H1 (cell line): Measurements from ENCODE around the gene VAV2. TPM values are rescaled to one million over a fixed set of nuclear protein-coding genes. Genes with fewer than 3 reads are reported as not detected.

ENCODE experiments used
- CTCF ChIA-PET: fragments of 300-600 bp; sonication (Branson Sonifier 250); formaldehyde crosslinking; loops from one replicate; lab custom pipeline; 2021; ENCODE audit not compliant: partially characterized antibody; lab: Charles Lee
- POLR2A ChIA-PET: fragments of 300-600 bp; sonication (Branson Sonifier 250); formaldehyde crosslinking; loops from one replicate; lab custom pipeline; 2021; ENCODE audit warnings: inconsistent platforms; ENCODE audit not compliant: partially characterized antibody; lab: Charles Lee
- DNase-seq, 2 experiments: peaks; one replicate each; pipeline versions ENCODE4 v3.0.0 to v3.0.0-alpha.2; 2010 to 2022; ENCODE audit warnings: low spot score in 2 of 2, low read depth in 1 of 2, mixed read lengths in 1 of 2
- FAIRE-seq: peaks from 2 replicates; lab custom pipeline; 2011; peaks lifted over from hg19 to GRCh38; lab: Jason Lieb, UNC
- H2AFZ ChIP-seq: 2 replicates; pipeline ENCODE4 v1.8.1; 2012; ENCODE audit warnings: low read length, inconsistent platforms
- H2AK5ac ChIP-seq: 2 replicates; pipeline ENCODE4 v1.6.1; 2013; ENCODE audit warnings: low read depth, low read length
- H2BK120ac ChIP-seq: replicated peaks from 2 replicates; pipeline ENCODE3; 2013; ENCODE audit warnings: low read depth, low read length, inconsistent platforms
- H2BK12ac ChIP-seq: 2 replicates; pipeline ENCODE4 v1.6.1; 2013; ENCODE audit warnings: low read depth, low read length
- H2BK15ac ChIP-seq: 2 replicates; pipeline ENCODE4 v1.6.1; 2013; ENCODE audit warnings: low read length
- H2BK20ac ChIP-seq: 2 replicates; pipeline ENCODE4 v1.6.1; 2013; ENCODE audit warnings: low read length
- H2BK5ac ChIP-seq: 2 replicates; pipeline ENCODE4 v1.6.1; 2013; ENCODE audit warnings: low read depth, low read length
- H3K14ac ChIP-seq: 2 replicates; pipeline ENCODE4 v1.6.1; 2013; ENCODE audit warnings: inconsistent platforms; ENCODE audit not compliant: insufficient read length
- H3K18ac ChIP-seq: 2 replicates; pipeline ENCODE4 v1.6.1; 2013; ENCODE audit warnings: low read length; ENCODE audit errors: extremely low read depth
- H3K23ac ChIP-seq: 2 replicates; pipeline ENCODE4 v1.6.1; 2013; ENCODE audit warnings: inconsistent platforms; ENCODE audit not compliant: insufficient read length
- H3K23me2 ChIP-seq: 2 replicates; pipeline ENCODE4 v1.6.1; 2013; ENCODE audit warnings: low read depth, low read length
- H3K27ac ChIP-seq: 2 replicates; pipeline ENCODE4 v1.6.1; 2011; ENCODE audit warnings: low read depth, low read length, inconsistent platforms
- H3K27me3 ChIP-seq, 4 experiments: replicated peaks in 1 of 4; 1 replicate in 1 of 4; 2 replicates in 3 of 4; pipeline versions ENCODE4 v1.6.1 to v1.8.1; 2011 to 2013; ENCODE audit warnings: low read length in 3 of 4, mild to moderate bottlenecking in 3 of 4, inconsistent platforms in 2 of 4, mixed read lengths in 2 of 4, moderate library complexity in 1 of 4; ENCODE audit not compliant: control insufficient read depth in 3 of 4, insufficient read depth in 3 of 4; ENCODE audit errors: extremely low read depth in 1 of 4
- H3K36me3 ChIP-seq, 4 experiments: 2 replicates each; pipeline versions ENCODE4 v1.6.1 to v1.8.1; 2011 to 2013; ENCODE audit warnings: mild to moderate bottlenecking in 4 of 4, low read length in 3 of 4, moderate library complexity in 2 of 4, control low read depth in 1 of 4, inconsistent platforms in 1 of 4; ENCODE audit not compliant: insufficient read depth in 4 of 4, control insufficient read depth in 2 of 4
- H3K4ac ChIP-seq: replicated peaks from 2 replicates; pipeline ENCODE3; 2013; ENCODE audit warnings: low read length, low read depth, mixed read lengths, inconsistent platforms; ENCODE audit not compliant: insufficient read length
- H3K4me1 ChIP-seq, 4 experiments: replicated peaks in 1 of 4; 1 replicate in 1 of 4; 2 replicates in 3 of 4; pipeline versions ENCODE4 v1.6.1 to v1.8.1; 2011 to 2013; ENCODE audit warnings: low read length in 3 of 4, inconsistent platforms in 2 of 4, mixed read lengths in 1 of 4; ENCODE audit not compliant: insufficient read depth in 4 of 4, control insufficient read depth in 3 of 4
- H3K4me2 ChIP-seq, 2 experiments: 2 replicates each; pipeline versions ENCODE4 v1.6.1 to v1.8.1; 2011 to 2013; ENCODE audit warnings: low read depth in 2 of 2, low read length in 2 of 2, control low read depth in 1 of 2, inconsistent platforms in 1 of 2, mild to moderate bottlenecking in 1 of 2; ENCODE audit not compliant: insufficient read depth in 1 of 2
- H3K4me3 ChIP-seq, 4 experiments: fragments of 200-600, 300-600 bp in 1 of 4; sonication (generic), shearing (Covaris generic), sonication (Bioruptor Twin) in 1 of 4; 2 replicates each; pipeline versions ENCODE4 v1.5.1 to v1.8.1; 2011 to 2016; ENCODE audit warnings: low read length in 4 of 4, low read depth in 3 of 4, control low read depth in 2 of 4, inconsistent platforms in 2 of 4, mild to moderate bottlenecking in 2 of 4, mixed read lengths in 1 of 4, moderate library complexity in 1 of 4; ENCODE audit not compliant: insufficient read depth in 2 of 4; ENCODE audit errors: extremely low read depth in 1 of 4
- H3K56ac ChIP-seq: replicated peaks from 2 replicates; pipeline ENCODE3; 2013; ENCODE audit warnings: low read depth, mild to moderate bottlenecking, mixed read lengths, low read length, inconsistent platforms; ENCODE audit not compliant: insufficient read length
- H3K79me1 ChIP-seq: 2 replicates; pipeline ENCODE4 v1.6.1; 2013; ENCODE audit warnings: low read depth, low read length, control low read depth
- H3K79me2 ChIP-seq, 2 experiments: 2 replicates each; pipeline versions ENCODE4 v1.6.1 to v1.8.1; 2012 to 2013; ENCODE audit warnings: low read length in 2 of 2, mild to moderate bottlenecking in 2 of 2, inconsistent platforms in 1 of 2; ENCODE audit not compliant: insufficient read depth in 2 of 2, control insufficient read depth in 1 of 2
- H3K9ac ChIP-seq, 4 experiments: replicated peaks in 1 of 4; 1 replicate in 1 of 4; 2 replicates in 3 of 4; pipeline versions ENCODE4 v1.6.1 to v1.8.1; 2011 to 2013; ENCODE audit warnings: low read depth in 3 of 4, low read length in 3 of 4, control low read depth in 2 of 4, mild to moderate bottlenecking in 2 of 4, moderate library complexity in 2 of 4, inconsistent platforms in 1 of 4; ENCODE audit errors: extremely low read depth in 1 of 4
- H3K9me3 ChIP-seq, 2 experiments: 2 replicates each; pipeline versions ENCODE4 v1.6.1 to v1.8.1; 2012 to 2013; ENCODE audit warnings: mild to moderate bottlenecking in 2 of 2, moderate library complexity in 2 of 2, control low read depth in 1 of 2, inconsistent platforms in 1 of 2, low read depth in 1 of 2, low read length in 1 of 2, mixed read lengths in 1 of 2; ENCODE audit not compliant: insufficient read depth in 2 of 2
- H4K20me1 ChIP-seq, 2 experiments: replicated peaks in 1 of 2; 2 replicates each; pipeline versions ENCODE3 to v1.8.1; 2011 to 2013; ENCODE audit warnings: inconsistent platforms in 2 of 2, low read length in 2 of 2, mild to moderate bottlenecking in 1 of 2; ENCODE audit not compliant: insufficient read depth in 2 of 2, control insufficient read depth in 1 of 2
- H4K5ac ChIP-seq: 2 replicates; pipeline ENCODE4 v1.6.1; 2013; ENCODE audit warnings: low read length, low read depth, mixed read lengths, inconsistent platforms; ENCODE audit not compliant: insufficient read length
- H4K8ac ChIP-seq: 2 replicates; pipeline ENCODE4 v1.8.0; 2013; ENCODE audit warnings: mild to moderate bottlenecking, moderate library complexity, low read length, inconsistent platforms; ENCODE audit not compliant: insufficient read depth; ENCODE audit errors: extremely low read depth
- H4K91ac ChIP-seq: replicated peaks from 2 replicates; pipeline ENCODE3; 2013; ENCODE audit warnings: low read length, mixed read lengths, inconsistent platforms; ENCODE audit not compliant: insufficient read length
- WGBS, 2 experiments: shearing (Covaris generic) in 1 of 2; methylation state at CpG; one replicate each; pipeline versions ENCODE4 v1.1.6 to v1.1.7; 2013 to 2015; ENCODE audit warnings: low lambda C conversion rate in 2 of 2, mixed read lengths in 2 of 2, inconsistent platforms in 1 of 2, low coverage in 1 of 2, missing lambda C conversion rate in 1 of 2; ENCODE audit not compliant: insufficient replicate concordance in 2 of 2, insufficient coverage in 1 of 2, insufficient read length in 1 of 2; ENCODE audit errors: extremely low coverage in 1 of 2, missing lambda C conversion rate in 1 of 2; 5-methylcytosine and 5-hydroxymethylcytosine counted together
- polyA plus RNA-seq, 7 experiments: library from polyadenylated mRNA; depleted of rRNA in 3 of 7; stranded (reverse) in 5 of 7; unstranded in 2 of 7; fragments of >200 nt in 5 of 7; fragments of 200-250 nt in 2 of 7; gene quantifications; 1 replicate in 5 of 7; 2 replicates in 1 of 7; 4 replicates in 1 of 7; pipeline versions ENCODE4 v1.2.1 to v1.2.3, GENCODE V29; 2011 to 2013; ENCODE audit warnings: missing spikeins in 2 of 7, mixed read lengths in 2 of 7
- total RNA-seq: library from RNA; stranded (reverse); fragmentation: NEBNext Ultra II Directional; extraction: Animal tissue kit (Norgen Biotek cat#: 25700); gene quantifications from 2 replicates; pipeline ENCODE4 v1.2.1, GENCODE V29; 2021

The VAV2 gene
- total and polyA plus RNA-seq, 2 of the 8 experiments (the other 6 are each of a cell fraction or from before 2014, with no cell fraction given), result 13.6 to 37.6 TPM

- H3K9ac ChIP-seq, result no peak overlapping the region
Observed at GRCh38 chr9:133727876-133728441, 264.2 kb downstream of the VAV2 start.

More at GRCh38 chr9:133727876-133728441, 264.2 kb downstream of the VAV2 start:
- no peak overlapping the region for H3K4ac ChIP-seq
- H2AK5ac ChIP-seq, result no peak overlapping the region
- H3K23ac ChIP-seq, result no peak overlapping the region
- H2BK5ac ChIP-seq, result no peak overlapping the region
- DNase-seq (no peak), FAIRE-seq (no peak)
- H3K14ac ChIP-seq, result no peak overlapping the region
- H3K79me2 ChIP-seq, result no peaks in the 10 kb centered on the region
- peaks cover 0 to 5% of the 10 kb centered on the region in 2 experiments for H4K20me1 ChIP-seq
- H3K79me1 ChIP-seq, result no peaks in the 10 kb centered on the region
- H2BK20ac ChIP-seq, result no peak overlapping the region
- H3K18ac ChIP-seq, result no peak overlapping the region
- H3K56ac ChIP-seq, result no peak overlapping the region
- H4K5ac ChIP-seq, result no peak overlapping the region
- H3K36me3 ChIP-seq, result no peaks in the 10 kb centered on the region
- no peaks in the 10 kb centered on the region; a peak in 1 of 4 replicates for H3K9me3 ChIP-seq
- H3K4me2 ChIP-seq, result no peak overlapping the region
- no peak overlapping the region for H2BK15ac ChIP-seq
- CTCF ChIA-PET, result interaction anchor here (0.9 to 5.6 kb wide), 28 partner anchors 10 to 351 kb away, joined by 3 to 39 read pairs (median 6); partner anchors contain the start of genes ADAMTSL2 and SARDH
- H3K27me3 ChIP-seq, result no peaks in the 10 kb centered on the region
- H3K23me2 ChIP-seq, result peaks cover 3% of the 10 kb centered on the region; the same call in 1 of the 2 replicates
- no peak overlapping the region for H2BK120ac ChIP-seq
- POLR2A ChIA-PET, result no interaction called here
- no peak overlapping the region for H3K27ac ChIP-seq
- 88% methylated on average over 18 of the region's 18 CpGs; no CpG with 5 or more reads in 1 of the 2 experiments for WGBS, 2 experiments
- H2AFZ ChIP-seq, result no peak overlapping the region
- H4K8ac ChIP-seq, result peak overlapping the region; percentile 65; the same call in 1 of the 2 replicates
- H3K4me3 ChIP-seq, result no peak overlapping the region
- H2BK12ac ChIP-seq, result no peak overlapping the region
- H4K91ac ChIP-seq, result no peak overlapping the region
- no peaks in the 10 kb centered on the region for H3K4me1 ChIP-seq
